B cell (primary cell): ENCODE data around the gene CCR1. TPM values are rescaled to one million over a fixed set of nuclear protein-coding genes. Genes with fewer than 3 reads are reported as not detected.

ENCODE experiments used
- ATAC-seq: fragments of 200-7000 bp; cut with Tn5 transposase; one replicate; pipeline ENCODE4 v1.10.0; 2021; ENCODE audit warnings: low read depth, mild to moderate bottlenecking, moderate number of reproducible peaks, moderate library complexity
- CTCF ChIA-PET: fragments of 350-600 bp; sonication (Branson Sonifier 250); formaldehyde crosslinking; loops from one replicate; lab custom pipeline; 2021; ENCODE audit warnings: antibody characterized with exemption, inconsistent platforms; lab: Charles Lee
- POLR2A ChIA-PET: fragments of 350-600 bp; sonication (Branson Sonifier 250); formaldehyde crosslinking; loops from one replicate; lab custom pipeline; 2021; ENCODE audit warnings: antibody characterized with exemption; lab: Charles Lee
- DNase-seq: peaks from one replicate; pipeline ENCODE4 v3.0.0; 2013
- H2AFZ ChIP-seq: 2 replicates; pipeline ENCODE4 v1.6.1; 2012; ENCODE audit warnings: mild to moderate bottlenecking, low read depth, low read length; ENCODE audit not compliant: insufficient read depth, poor library complexity, severe bottlenecking
- H3K27ac ChIP-seq, 2 donors: 1 replicate in 1 of 2; 2 replicates in 1 of 2; pipeline ENCODE4 v1.5.1; 2012 to 2013; ENCODE audit warnings: low read length in 2 of 2, mild to moderate bottlenecking in 2 of 2, moderate library complexity in 1 of 2
- H3K27me3 ChIP-seq, 4 experiments: fragments of 200-600 bp in 1 of 4; sonication (generic) in 1 of 4; replicated peaks in 1 of 4; 1 replicate in 2 of 4; 2 replicates in 2 of 4; pipeline versions ENCODE4 v1.6.1 to v1.7.0; 2013 to 2016; ENCODE audit warnings: low read length in 3 of 4, mild to moderate bottlenecking in 2 of 4, mixed read lengths in 1 of 4, moderate library complexity in 1 of 4; ENCODE audit not compliant: insufficient read depth in 4 of 4, control insufficient read depth in 3 of 4; ENCODE audit errors: control extremely low read depth in 1 of 4
- H3K36me3 ChIP-seq, 2 experiments: replicated peaks in 1 of 2; 1 replicate in 1 of 2; 2 replicates in 1 of 2; pipeline versions ENCODE4 v1.6.1 to v1.7.1; 2013; ENCODE audit warnings: low read length in 1 of 2; ENCODE audit not compliant: insufficient read depth in 2 of 2, control insufficient read depth in 1 of 2; ENCODE audit errors: control extremely low read depth in 1 of 2, extremely low read depth in 1 of 2
- H3K4me1 ChIP-seq, 2 donors: fragments of 200-600 bp in 1 of 2; sonication (generic) in 1 of 2; 1 replicate in 1 of 2; 2 replicates in 1 of 2; pipeline versions ENCODE4 v1.5.1 to v1.6.1; 2013 to 2017; ENCODE audit warnings: low read length in 2 of 2; ENCODE audit not compliant: control insufficient read depth in 2 of 2, insufficient read depth in 2 of 2
- H3K4me2 ChIP-seq: replicated peaks from 2 replicates; pipeline ENCODE3; 2012; ENCODE audit warnings: mild to moderate bottlenecking, low read depth, low read length; ENCODE audit not compliant: poor library complexity, severe bottlenecking
- H3K4me3 ChIP-seq, 5 experiments: fragments of 200-600 bp in 1 of 5; sonication (generic) in 1 of 5; 1 replicate in 3 of 5; 2 replicates in 2 of 5; pipeline versions ENCODE4 v1.5.1 to v1.7.0; 2011 to 2016; ENCODE audit warnings: low read length in 4 of 5, mild to moderate bottlenecking in 4 of 5, low read depth in 2 of 5, control low read depth in 1 of 5, moderate library complexity in 1 of 5; ENCODE audit not compliant: insufficient read depth in 1 of 5; ENCODE audit errors: control extremely low read depth in 1 of 5, extremely low read depth in 1 of 5
- H3K79me2 ChIP-seq: fragments of 200-600 bp; sonication (generic); one replicate; pipeline ENCODE4 v1.6.0; 2016; ENCODE audit warnings: low read length; ENCODE audit not compliant: control insufficient read depth, insufficient read depth
- H3K9ac ChIP-seq: fragments of 200-600 bp; sonication (generic); 2 replicates; pipeline ENCODE4 v1.6.1; 2017; ENCODE audit warnings: mild to moderate bottlenecking, low read length, moderate library complexity
- H3K9me3 ChIP-seq, 3 donors: one replicate each; pipeline versions ENCODE4 v1.6.1 to v1.7.1; 2013; ENCODE audit warnings: low read length in 2 of 3; ENCODE audit not compliant: control insufficient read depth in 2 of 3, insufficient read depth in 1 of 3; ENCODE audit errors: control extremely low read depth in 1 of 3
- H4K20me1 ChIP-seq: 2 replicates; pipeline ENCODE4 v1.6.0; 2012; ENCODE audit warnings: mild to moderate bottlenecking, low read length; ENCODE audit not compliant: insufficient read depth, control insufficient read depth, poor library complexity, severe bottlenecking
- H3K27ac Mint-ChIP-seq: one replicate; pipeline ENCODE4 v1.8.0; 2021; ENCODE audit warnings: mixed read lengths
- H3K27me3 Mint-ChIP-seq: one replicate; pipeline ENCODE4 v1.8.0; 2021; ENCODE audit warnings: mixed read lengths
- H3K4me1 Mint-ChIP-seq: one replicate; pipeline ENCODE4 v1.8.0; 2021; ENCODE audit warnings: mixed read lengths
- H3K4me3 Mint-ChIP-seq: one replicate; pipeline ENCODE4 v1.8.0; 2021; ENCODE audit warnings: mixed read lengths
- H3K9me3 Mint-ChIP-seq: one replicate; pipeline ENCODE4 v1.8.0; 2022; ENCODE audit warnings: mixed read lengths; ENCODE audit not compliant: insufficient read depth
- CTCF ChIP-seq: fragments of 200-600 bp; IDR thresholded peaks from one replicate; pipeline ENCODE4 v1.8.0; 2022; ENCODE audit warnings: antibody characterized with exemption, mild to moderate bottlenecking
- EZH2 ChIP-seq: IDR thresholded peaks from 2 replicates; pipeline ENCODE4 v1.6.1; 2012; ENCODE audit warnings: borderline replicate concordance, low read depth, mild to moderate bottlenecking, moderate library complexity, low read length; ENCODE audit not compliant: insufficient read depth, poor library complexity, severe bottlenecking
- WGBS: methylation state at CpG from one replicate; pipeline ENCODE4 v1.1.5; 2013; ENCODE audit warnings: missing lambda C conversion rate; ENCODE audit not compliant: insufficient coverage; 5-methylcytosine and 5-hydroxymethylcytosine counted together
- intact Hi-C: fragments of 100-400 bp; cut with micrococcal nuclease; formaldehyde crosslinking; loops from one replicate; pipeline ENCODE4 v1.10.0; 2022
- polyA plus RNA-seq: library from polyadenylated mRNA; depleted of rRNA; stranded (reverse); fragments of >200 nt; gene quantifications from 2 replicates; pipeline ENCODE4 v1.2.3, GENCODE V29; 2012
- total RNA-seq, 2 donors: library from RNA; stranded (reverse); fragments of 120-200 nt in 1 of 2; gene quantifications; 1 replicate in 1 of 2; 2 replicates in 1 of 2; pipeline versions ENCODE4 v1.2.3 to v1.2.4, GENCODE V29; 2013 to 2022

Gene CCR1
- total and polyA plus RNA-seq, 2 donors (not counting 1 experiment from before 2014, with no cell fraction given), result 0.54 to 0.79 TPM

DNA sequence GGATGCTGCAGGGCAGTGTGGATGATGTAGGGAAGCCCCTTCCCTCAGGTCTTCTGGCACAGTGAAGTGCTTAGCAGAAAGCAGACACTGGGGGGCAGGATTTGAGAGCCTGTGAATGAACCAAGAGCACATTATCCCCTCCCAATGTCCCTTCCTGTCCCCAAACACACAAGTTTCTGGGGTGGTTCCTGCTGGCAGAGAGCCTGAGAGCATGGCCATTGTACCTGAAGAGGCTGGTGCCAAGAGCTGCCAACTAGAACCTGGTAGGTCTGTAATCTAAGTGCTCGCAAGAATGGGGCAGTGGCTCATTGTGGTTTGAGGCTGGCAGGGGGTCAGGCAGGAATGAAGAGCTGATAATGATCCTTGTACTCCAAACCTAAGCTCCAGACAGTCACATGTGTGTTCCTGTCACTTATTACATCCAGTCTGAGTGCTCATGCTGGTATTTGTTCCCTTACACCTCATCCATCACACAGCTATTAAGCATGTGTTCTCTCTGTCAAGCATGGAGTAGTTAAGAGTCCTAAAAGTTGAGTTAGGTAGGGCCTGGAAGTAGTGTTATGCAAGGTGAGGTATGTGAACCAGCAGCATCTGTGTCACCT is 6.7 kb upstream of the CCR1 start:
- peaks cover 11 to 15% of the 10 kb centered on the region in 2 donors for H3K4me1 ChIP-seq
- H3K9me3 Mint-ChIP-seq, result peaks cover under 1% of the 10 kb centered on the region
- no peak for DNase-seq
- intact Hi-C loops, result no loop called here
- no peak overlapping the region for H2AFZ ChIP-seq
- WGBS, result 100% methylated on average over 1 of the region's 1 CpG
- H3K4me3 ChIP-seq, result no peak overlapping the region
- ChIA-PET CTCF (interaction anchor here (0.9 to 5.1 kb wide), 4 partner anchors 11 to 164 kb away, joined by 3 to 37 read pairs (median 3); partner anchors contain the start of gene CCR5), POLR2A (no interaction called here)
- no peaks in the 10 kb centered on the region for H3K36me3 ChIP-seq
- H3K27me3 Mint-ChIP-seq, result no peaks in the 10 kb centered on the region
- no peak overlapping the region for H3K9ac ChIP-seq
- H3K27ac ChIP-seq, result no peak overlapping the region
- no peak for TF ChIP-seq CTCF
- TF ChIP-seq EZH2, result no peak
- H3K9me3 ChIP-seq, result no peaks in the 10 kb centered on the region
- H3K4me2 ChIP-seq, result no peak overlapping the region
- no peaks in the 10 kb centered on the region for H4K20me1 ChIP-seq
- no peak overlapping the region for H3K4me3 Mint-ChIP-seq
- peaks cover 0 to 5% (median 2%) of the 10 kb centered on the region in 4 experiments for H3K27me3 ChIP-seq
- ATAC-seq, result no peak
- H3K79me2 ChIP-seq, result no peaks in the 10 kb centered on the region
- no peak overlapping the region for H3K27ac Mint-ChIP-seq
- peaks cover 4% of the 10 kb centered on the region for H3K4me1 Mint-ChIP-seq

DNA sequence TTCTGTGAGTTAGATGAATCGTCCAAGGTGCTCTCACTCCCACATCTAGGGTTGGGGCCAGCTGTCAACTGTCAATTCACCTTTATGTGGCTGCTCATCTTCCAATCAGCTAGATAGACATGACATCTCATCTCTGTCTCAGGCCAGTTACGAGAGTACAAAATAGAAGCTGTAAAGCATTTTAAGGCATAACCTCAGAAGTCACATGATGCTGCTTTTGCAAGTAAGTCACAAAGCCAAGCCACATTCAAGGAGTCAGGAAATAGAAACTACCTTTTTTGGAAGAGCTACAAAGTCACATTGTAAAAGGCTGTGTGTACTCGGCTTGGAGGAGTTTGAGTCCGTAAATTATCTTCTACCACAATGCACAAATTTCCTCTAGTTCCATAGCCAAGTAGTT is 5.1 kb upstream of the CCR1 start:
- Histone ChIP-seq H3K9me3 (no peaks in the 10 kb centered on the region), H3K36me3 (no peaks in the 10 kb centered on the region), H3K79me2 (no peaks in the 10 kb centered on the region), H3K27me3 (peaks cover 0 to 5% (median 2%) of the 10 kb centered on the region in 4 experiments), H3K4me3 (no peak overlapping the region), H3K9ac (no peak overlapping the region), H3K27ac (no peak overlapping the region), H4K20me1 (no peaks in the 10 kb centered on the region), H3K4me1 (peaks cover 23 to 27% of the 10 kb centered on the region in 2 donors), H3K4me2 (no peak overlapping the region), H2AFZ (no peak overlapping the region)
- no peaks in the 10 kb centered on the region for H3K27me3 Mint-ChIP-seq
- CTCF ChIA-PET, result interaction anchor here (1.2 to 5.1 kb wide), 5 partner anchors 61 to 274 kb away, joined by 4 to 37 read pairs (median 5); partner anchors contain the start of gene CCR5
- DNase-seq (no peak), ATAC-seq (no peak)
- WGBS, result 16% methylated on average over 3 of the region's 4 CpGs
- no peak overlapping the region for H3K4me3 Mint-ChIP-seq
- POLR2A ChIA-PET, result no interaction called here
- no peak for TF ChIP-seq CTCF
- no peak for TF ChIP-seq EZH2
- no peaks in the 10 kb centered on the region for H3K9me3 Mint-ChIP-seq
- peaks cover 19% of the 10 kb centered on the region for H3K4me1 Mint-ChIP-seq
- intact Hi-C loops, result no loop called here
- no peak overlapping the region for H3K27ac Mint-ChIP-seq
